Breast epithelium (tissue), 4 donors: ENCODE data around the gene FIGLA. TPM values are rescaled to one million over a fixed set of nuclear protein-coding genes. Genes with fewer than 3 reads are reported as not detected.
"Not testable (repeated sequence)": the region's sequence is repeated elsewhere in the genome, so short reads cannot be mapped to it uniquely, and the experiment has no call there.

Source experiments
- DNase-seq, 2 donors: peaks; one replicate each; pipeline ENCODE4 v3.0.0-alpha.2; 2019; ENCODE audit warnings: low spot score in 2 of 2
- H3K27ac ChIP-seq, 2 donors: fragments of 200-600 bp; sonication (generic) in 1 of 2; one replicate each; pipeline ENCODE4 v1.5.1; 2016 to 2019; ENCODE audit warnings: mild to moderate bottlenecking in 1 of 2
- H3K27me3 ChIP-seq, 2 donors: fragments of 200-600 bp; sonication (generic) in 1 of 2; one replicate each; pipeline versions ENCODE4 v1.5.1 to v1.6.0; 2017 to 2019; ENCODE audit warnings: control low read depth in 1 of 2, mild to moderate bottlenecking in 1 of 2
- H3K36me3 ChIP-seq: fragments of 200-600 bp; one replicate; pipeline ENCODE4 v1.5.1; 2019
- H3K4me1 ChIP-seq, 2 donors: fragments of 200-600 bp; sonication (generic); one replicate each; pipeline ENCODE4 v1.5.1; 2016 to 2019; ENCODE audit warnings: control low read depth in 1 of 2
- H3K4me3 ChIP-seq, 3 donors: fragments of 200-600 bp; sonication (generic); 1 replicate in 2 of 3; 2 replicates in 1 of 3; pipeline ENCODE4 v1.5.1; 2016 to 2019; ENCODE audit warnings: mild to moderate bottlenecking in 3 of 3, moderate library complexity in 2 of 3
- H3K9me3 ChIP-seq, 2 donors: fragments of 200-600 bp; sonication (generic) in 1 of 2; one replicate each; pipeline ENCODE4 v1.5.1; 2016 to 2019; ENCODE audit warnings: control low read depth in 1 of 2
- CTCF ChIP-seq, 3 donors: fragments of 450-650 bp; IDR thresholded peaks; one replicate each; pipeline ENCODE4 v1.5.1; 2016 to 2017; ENCODE audit warnings: antibody characterized with exemption in 3 of 3, mild to moderate bottlenecking in 3 of 3, moderate library complexity in 3 of 3
- POLR2A ChIP-seq: fragments of 450-650 bp; IDR thresholded peaks from one replicate; pipeline ENCODE4 v1.6.1; 2016; ENCODE audit warnings: antibody characterized with exemption, mild to moderate bottlenecking, moderate library complexity
- POLR2AphosphoS5 ChIP-seq, 3 donors: sonication (generic); formaldehyde crosslinking; IDR thresholded peaks; one replicate each; pipeline ENCODE4 v1.6.1; 2017; ENCODE audit warnings: antibody characterized with exemption in 3 of 3
- intact Hi-C: fragments of 100-400 bp; cut with DNase I; formaldehyde crosslinking; loops from one replicate; pipeline ENCODE4 v1.15.1; 2023; ENCODE audit warnings: low total_unique reads
- total RNA-seq, 3 donors: library from RNA; depleted of rRNA; stranded (reverse); fragments of >200 nt; gene quantifications; one replicate each; pipeline ENCODE4 v1.1.0, GENCODE V29; 2016

Gene FIGLA
- total RNA-seq, 3 donors from 2014 or later, result not detected

- Histone ChIP-seq H3K36me3 (no peaks in the 10 kb centered on the region), H3K9me3 (no peaks in the 10 kb centered on the region), H3K4me1 (no peaks in the 10 kb centered on the region), H3K27ac (no peak overlapping the region), H3K4me3 (no peak overlapping the region), H3K27me3 (no peaks in the 10 kb centered on the region)
- DNase-seq, result no peak
- intact Hi-C loops, result no loop called here
- TF ChIP-seq POLR2AphosphoS5 (IDR thresholded peaks at IDR 0.05) (no peak), CTCF (IDR thresholded peaks at IDR 0.05) (no peak), POLR2A (no peak)
Measured at GRCh38 chr2:70801607-70802263, 11.3 kb upstream of the FIGLA start.

- intact Hi-C loops, result no loop called here
- DNase-seq, result no peak
- Histone ChIP-seq H3K9me3 (no peaks in the 10 kb centered on the region), H3K36me3 (no peaks in the 10 kb centered on the region), H3K27ac (no peak overlapping the region), H3K27me3 (no peaks in the 10 kb centered on the region), H3K4me1 (no peaks in the 10 kb centered on the region), H3K4me3 (no peak overlapping the region)
- TF ChIP-seq POLR2AphosphoS5 (IDR thresholded peaks at IDR 0.05) (no peak), POLR2A (no peak), CTCF (IDR thresholded peaks at IDR 0.05) (no peak)
Measured at GRCh38 chr2:70799706-70800105, 9.3 kb upstream of the FIGLA start.

- H3K27ac ChIP-seq, H3K27me3 ChIP-seq, DNase-seq, H3K36me3 ChIP-seq, H3K4me3 ChIP-seq, H3K9me3 ChIP-seq, H3K4me1 ChIP-seq, intact Hi-C loops: not testable (repeated sequence)
Measured at GRCh38 chr2:70797996-70798395, 7.6 kb upstream of the FIGLA start.

GRCh38 chr2:70797506-70797905 is 7.1 kb upstream of the FIGLA start:
- peaks cover 0 to 5% of the 10 kb centered on the region in 2 donors for H3K27me3 ChIP-seq
- H3K27ac ChIP-seq, result no peak overlapping the region
- H3K4me3 ChIP-seq, result no peak overlapping the region
- DNase-seq, result no peak
- intact Hi-C loops, result no loop called here
- H3K36me3 ChIP-seq, result no peaks in the 10 kb centered on the region
- no peaks in the 10 kb centered on the region for H3K9me3 ChIP-seq
- no peaks in the 10 kb centered on the region for H3K4me1 ChIP-seq
- no peak for TF ChIP-seq CTCF (IDR thresholded peaks at IDR 0.05)
- no peak for TF ChIP-seq POLR2AphosphoS5 (IDR thresholded peaks at IDR 0.05)
- TF ChIP-seq POLR2A, result no peak

GRCh38 chr2:70796262-70796661 is 5.8 kb upstream of the FIGLA start:
- no peak for TF ChIP-seq POLR2A
- TF ChIP-seq CTCF (IDR thresholded peaks at IDR 0.05), result no peak
- no peak for TF ChIP-seq POLR2AphosphoS5 (IDR thresholded peaks at IDR 0.05)
- no peaks in the 10 kb centered on the region for H3K36me3 ChIP-seq
- no peak overlapping the region for H3K4me3 ChIP-seq
- H3K9me3 ChIP-seq, result no peaks in the 10 kb centered on the region
- no peaks in the 10 kb centered on the region for H3K4me1 ChIP-seq
- intact Hi-C loops, result no loop called here
- peaks cover 0 to 8% of the 10 kb centered on the region in 2 donors for H3K27me3 ChIP-seq
- DNase-seq, result no peak
- no peak overlapping the region for H3K27ac ChIP-seq
